ENCODE data around the gene PRIMPOL. TPM values are rescaled to one million over a fixed set of nuclear protein-coding genes. Genes with fewer than 3 reads are reported as not detected.

The PRIMPOL gene
- total RNA-seq, 1 experiment from 2014 or later: 9.4 TPM

DNA sequence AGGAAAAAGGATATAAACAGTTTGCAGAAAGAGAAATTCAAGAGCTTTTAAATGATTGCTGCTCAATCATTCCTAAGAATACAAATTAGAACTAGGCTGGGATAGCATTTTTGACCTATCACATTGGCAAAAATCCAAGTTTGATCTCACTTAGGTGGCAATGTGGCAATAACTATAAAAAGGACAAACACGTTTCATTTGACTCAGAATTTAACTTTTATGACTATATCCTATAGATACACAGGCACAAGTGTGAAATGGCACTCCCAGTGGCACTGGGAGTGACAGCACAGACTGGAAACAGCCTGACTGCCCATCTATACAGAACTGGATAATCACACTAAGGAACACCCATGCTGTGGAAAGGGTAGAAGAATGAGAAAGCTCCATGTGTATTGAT is 73.3 kb downstream of the PRIMPOL start:
- peaks cover 30% of the 10 kb centered on the region for H3K36me3 ChIP-seq (ENCODE audit: low read depth, low read length)
- no peaks in the 10 kb centered on the region for H3K9me3 ChIP-seq (ENCODE audit: low read length)
- intact Hi-C loops (cut with micrococcal nuclease): no loop called here
- POLR2A ChIA-PET (ENCODE audit: unreplicated experiment): no interaction called here
- H3K9me2 ChIP-seq (replicated peaks; ENCODE audit: low read length): no peaks in the 10 kb centered on the region
- H3K79me2 ChIP-seq (ENCODE audit: low read length): peaks cover 7% of the 10 kb centered on the region
- H3K4me3 ChIP-seq (ENCODE audit: low read length): no peak overlapping the region
- TF ChIP-seq, protein P1, sequence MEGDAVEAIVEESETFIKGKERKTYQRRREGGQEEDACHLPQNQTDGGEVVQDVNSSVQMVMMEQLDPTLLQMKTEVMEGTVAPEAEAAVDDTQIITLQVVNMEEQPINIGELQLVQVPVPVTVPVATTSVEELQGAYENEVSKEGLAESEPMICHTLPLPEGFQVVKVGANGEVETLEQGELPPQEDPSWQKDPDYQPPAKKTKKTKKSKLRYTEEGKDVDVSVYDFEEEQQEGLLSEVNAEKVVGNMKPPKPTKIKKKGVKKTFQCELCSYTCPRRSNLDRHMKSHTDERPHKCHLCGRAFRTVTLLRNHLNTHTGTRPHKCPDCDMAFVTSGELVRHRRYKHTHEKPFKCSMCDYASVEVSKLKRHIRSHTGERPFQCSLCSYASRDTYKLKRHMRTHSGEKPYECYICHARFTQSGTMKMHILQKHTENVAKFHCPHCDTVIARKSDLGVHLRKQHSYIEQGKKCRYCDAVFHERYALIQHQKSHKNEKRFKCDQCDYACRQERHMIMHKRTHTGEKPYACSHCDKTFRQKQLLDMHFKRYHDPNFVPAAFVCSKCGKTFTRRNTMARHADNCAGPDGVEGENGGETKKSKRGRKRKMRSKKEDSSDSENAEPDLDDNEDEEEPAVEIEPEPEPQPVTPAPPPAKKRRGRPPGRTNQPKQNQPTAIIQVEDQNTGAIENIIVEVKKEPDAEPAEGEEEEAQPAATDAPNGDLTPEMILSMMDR (conservative IDR thresholded peaks at IDR 0.05; ENCODE audit: low read depth, low read length): peak; percentile 29; the same call in 1 of the 2 replicates
- no peak for TF ChIP-seq EZH2 (IDR thresholded peaks at IDR 0.05; ENCODE audit: low read length, unreplicated experiment)
- H3F3A ChIP-seq (ENCODE audit: low read length, unreplicated experiment): no peaks in the 10 kb centered on the region
- CTCF ChIA-PET: interaction anchor here (0.5 kb wide), 1 partner anchor 11 kb away, joined by 11 read pairs; no protein-coding TSS in a partner anchor
- DNase-seq (peak; percentile 15), ATAC-seq (no peak)
- H3K27ac ChIP-seq (ENCODE audit: low read length): no peak overlapping the region
- no peaks in the 10 kb centered on the region for H3K27me3 ChIP-seq (ENCODE audit: low read length)
- BruUV-seq (replicated peaks): no TSS peak
- H4K20me1 ChIP-seq (ENCODE audit: low read length): no peaks in the 10 kb centered on the region
- H3K4me1 ChIP-seq (ENCODE audit: insufficient read depth, low read length): no peaks in the 10 kb centered on the region
- H3K9ac ChIP-seq (ENCODE audit: low read length): no peak overlapping the region
- no peak overlapping the region for H3K4me2 ChIP-seq (ENCODE audit: low read length)
- H2AFZ ChIP-seq (ENCODE audit: low read length): no peak overlapping the region

GRCh38 chr4:184727430-184727829 is 77.9 kb downstream of the PRIMPOL start:
- Histone ChIP-seq H2AFZ (ENCODE audit: low read length) (no peak overlapping the region), H3K27ac (ENCODE audit: low read length) (no peak overlapping the region), H3K4me1 (ENCODE audit: insufficient read depth, low read length) (peaks cover 16% of the 10 kb centered on the region), H3F3A (ENCODE audit: low read length, unreplicated experiment) (no peaks in the 10 kb centered on the region), H3K4me2 (ENCODE audit: low read length) (no peak overlapping the region), H3K27me3 (ENCODE audit: low read length) (no peaks in the 10 kb centered on the region), H3K9ac (ENCODE audit: low read length) (no peak overlapping the region), H3K4me3 (ENCODE audit: low read length) (no peak overlapping the region), H3K36me3 (ENCODE audit: low read depth, low read length) (peaks cover 42% of the 10 kb centered on the region), H3K9me3 (ENCODE audit: low read length) (no peaks in the 10 kb centered on the region), H3K79me2 (ENCODE audit: low read length) (peaks cover 40% of the 10 kb centered on the region), H4K20me1 (ENCODE audit: low read length) (no peaks in the 10 kb centered on the region), H3K9me2 (replicated peaks; ENCODE audit: low read length) (no peaks in the 10 kb centered on the region)
- BruUV-seq (replicated peaks): no TSS peak
- POLR2A ChIA-PET (ENCODE audit: unreplicated experiment): interaction anchor here (0.6 kb wide), 1 partner anchor 724 kb away, joined by 3 read pairs; no protein-coding TSS in a partner anchor
- DNase-seq (no peak), ATAC-seq (no peak)
- intact Hi-C loops (cut with micrococcal nuclease): no loop called here
- TF ChIP-seq EZH2 (IDR thresholded peaks at IDR 0.05; ENCODE audit: low read length, unreplicated experiment) (no peak), EZH2phosphoT487 (IDR thresholded peaks at IDR 0.05; ENCODE audit: borderline replicate concordance, low read length) (no peak)
- TF ChIP-seq, protein P1 (conservative IDR thresholded peaks at IDR 0.05; ENCODE audit: low read depth, low read length): no peak
- CTCF ChIA-PET: no interaction called here

- Histone ChIP-seq H3K27me3 (ENCODE audit: low read length) (no peaks in the 10 kb centered on the region), H4K20me1 (ENCODE audit: low read length) (no peaks in the 10 kb centered on the region), H3K9me2 (replicated peaks; ENCODE audit: low read length) (no peaks in the 10 kb centered on the region), H3K4me1 (ENCODE audit: insufficient read depth, low read length) (peaks cover 16% of the 10 kb centered on the region), H3F3A (ENCODE audit: low read length, unreplicated experiment) (no peaks in the 10 kb centered on the region), H2AFZ (ENCODE audit: low read length) (no peak overlapping the region), H3K27ac (ENCODE audit: low read length) (peak overlapping the region; percentile 58), H3K9ac (ENCODE audit: low read length) (no peak overlapping the region), H3K9me3 (ENCODE audit: low read length) (no peaks in the 10 kb centered on the region), H3K4me3 (ENCODE audit: low read length) (no peak overlapping the region), H3K4me2 (ENCODE audit: low read length) (no peak overlapping the region), H3K36me3 (ENCODE audit: low read depth, low read length) (peaks cover 35% of the 10 kb centered on the region), H3K79me2 (ENCODE audit: low read length) (peaks cover 54% of the 10 kb centered on the region)
- ChIA-PET POLR2A (ENCODE audit: unreplicated experiment) (no interaction called here), CTCF (no interaction called here)
- TF ChIP-seq EZH2 (IDR thresholded peaks at IDR 0.05; ENCODE audit: low read length, unreplicated experiment) (no peak), EZH2phosphoT487 (IDR thresholded peaks at IDR 0.05; ENCODE audit: borderline replicate concordance, low read length) (no peak)
- TF ChIP-seq, protein P1 (conservative IDR thresholded peaks at IDR 0.05; ENCODE audit: low read depth, low read length): no peak
- no TSS peak for BruUV-seq (replicated peaks)
- intact Hi-C loops (cut with micrococcal nuclease): no loop called here
- ATAC-seq (no peak), DNase-seq (peak; percentile 35)
These were observed 79.3 kb downstream of the PRIMPOL start for GRCh38 chr4:184728858-184729257.
